GM21529 (cell line): ENCODE results near the gene CMYA5.

ENCODE experiments used
- ATAC-seq: cut with Tn5 transposase; IDR thresholded peaks from one replicate; pipeline ENCODE4 v1.9.1; 2021; ENCODE audit not compliant: unreplicated experiment

The CMYA5 gene

DNA sequence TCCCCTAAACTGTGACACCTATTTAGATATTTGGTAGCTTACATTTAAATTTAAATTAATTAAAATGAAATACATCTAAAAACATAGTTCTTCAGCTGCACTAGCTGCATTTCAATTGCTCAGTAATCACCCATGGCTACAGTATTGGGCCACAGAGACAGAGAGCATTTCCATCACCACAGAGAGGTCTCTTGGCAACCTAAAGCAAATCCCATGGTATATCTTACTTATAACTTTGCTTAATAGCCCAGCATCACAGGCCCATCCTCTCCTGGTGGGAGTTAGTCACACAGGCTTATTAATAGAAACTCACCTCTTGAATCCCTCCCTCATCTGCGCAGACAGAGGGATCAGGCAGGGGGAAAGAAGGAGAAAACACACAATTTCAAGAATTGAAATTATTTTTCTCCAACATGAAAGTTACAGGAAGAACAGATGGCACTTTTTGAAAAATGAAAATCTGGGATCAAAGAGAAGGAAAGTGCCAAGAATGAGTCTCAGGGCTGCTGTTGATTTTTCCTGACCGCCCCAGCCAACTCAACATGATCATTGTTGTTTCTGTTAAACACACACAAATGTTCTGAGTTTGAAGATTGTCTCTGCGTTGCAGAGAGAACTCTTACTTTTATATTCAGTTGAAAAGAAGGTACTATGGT is 144.6 kb downstream of the CMYA5 start:
- ATAC-seq: no peak

DNA sequence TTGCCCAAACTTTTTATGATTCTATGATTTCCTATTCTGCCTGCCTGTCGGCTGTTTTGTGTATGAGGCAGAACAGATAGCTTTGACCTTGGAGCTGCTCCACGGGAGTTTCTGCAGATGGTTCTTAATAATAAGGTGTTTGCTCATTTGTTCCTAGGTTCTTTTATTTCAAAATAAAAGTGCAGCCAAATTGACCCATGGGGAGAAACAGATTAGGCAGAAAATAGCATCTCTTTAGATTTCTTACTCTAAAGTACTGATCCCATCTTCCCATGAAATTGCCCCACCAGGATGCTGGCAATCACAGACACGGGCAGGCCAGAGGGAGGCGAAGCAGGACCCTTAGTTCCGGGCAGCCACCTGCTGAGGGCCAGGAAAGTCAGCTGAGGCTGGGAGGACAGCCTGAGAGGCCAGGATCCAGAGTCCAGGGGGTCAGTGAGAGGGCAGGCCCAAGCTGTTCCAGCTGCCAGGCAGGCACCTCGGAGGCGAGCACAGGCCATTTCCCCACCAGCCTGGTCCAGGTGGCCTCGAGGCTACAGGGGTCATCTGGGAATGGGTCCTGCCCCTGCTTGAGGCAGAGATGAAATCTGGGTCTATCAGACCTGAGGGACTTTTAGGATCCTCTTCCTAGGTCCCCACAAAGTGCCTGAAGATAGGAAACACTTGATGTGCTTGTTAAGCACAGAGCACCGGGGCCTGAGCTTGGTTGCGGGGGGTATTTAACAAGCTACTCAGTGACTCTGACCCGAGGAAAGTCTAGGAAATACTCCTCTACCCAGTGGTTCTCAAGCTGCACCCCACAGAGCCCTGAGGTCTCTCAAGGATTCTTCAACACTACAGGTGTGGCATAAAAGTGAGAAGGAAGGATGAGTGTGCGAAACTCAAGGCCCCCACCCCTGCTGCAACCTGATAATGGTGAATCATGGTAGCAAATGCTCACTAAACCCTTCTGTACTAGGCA is 145.4 kb downstream of the CMYA5 start:
- no peak for ATAC-seq

DNA sequence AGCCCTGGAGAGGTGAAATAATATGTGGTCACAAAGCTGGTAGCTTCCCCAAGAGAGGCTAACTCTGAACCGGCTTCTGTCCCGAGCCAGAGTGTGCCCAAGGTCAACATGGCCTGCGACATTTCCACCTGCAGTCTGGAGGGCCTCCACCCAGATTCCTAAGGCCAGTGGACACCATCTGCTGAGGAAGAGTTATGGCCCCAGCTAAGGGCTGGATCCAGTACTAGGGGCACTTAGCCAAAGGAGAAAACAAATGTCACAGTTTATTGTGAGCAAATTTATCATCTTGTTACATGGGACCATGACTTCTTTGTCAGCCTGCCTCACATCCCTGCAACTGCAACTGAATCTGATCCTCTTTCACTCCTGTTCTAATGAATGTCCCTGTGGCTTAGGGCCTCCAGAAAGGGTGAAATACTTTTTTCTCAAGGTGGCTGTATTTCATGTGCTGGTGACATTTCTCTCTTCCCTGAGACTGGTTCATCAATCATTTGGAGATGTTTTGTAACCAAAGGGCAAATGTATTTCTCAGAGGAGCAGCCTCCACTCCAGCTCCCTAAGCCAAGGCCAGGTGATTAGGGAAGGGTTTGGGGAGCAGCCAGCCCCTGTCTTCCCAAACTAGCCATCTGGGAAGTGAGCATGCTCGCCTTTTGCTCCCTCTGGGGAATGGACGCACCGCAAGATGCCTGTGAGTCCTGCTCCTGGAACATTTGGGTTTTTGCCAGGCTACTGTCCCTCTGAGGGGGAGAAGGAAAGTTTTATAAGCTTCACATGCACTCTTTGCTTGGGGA is 148.3 kb downstream of the CMYA5 start:
- ATAC-seq: no peak

DNA sequence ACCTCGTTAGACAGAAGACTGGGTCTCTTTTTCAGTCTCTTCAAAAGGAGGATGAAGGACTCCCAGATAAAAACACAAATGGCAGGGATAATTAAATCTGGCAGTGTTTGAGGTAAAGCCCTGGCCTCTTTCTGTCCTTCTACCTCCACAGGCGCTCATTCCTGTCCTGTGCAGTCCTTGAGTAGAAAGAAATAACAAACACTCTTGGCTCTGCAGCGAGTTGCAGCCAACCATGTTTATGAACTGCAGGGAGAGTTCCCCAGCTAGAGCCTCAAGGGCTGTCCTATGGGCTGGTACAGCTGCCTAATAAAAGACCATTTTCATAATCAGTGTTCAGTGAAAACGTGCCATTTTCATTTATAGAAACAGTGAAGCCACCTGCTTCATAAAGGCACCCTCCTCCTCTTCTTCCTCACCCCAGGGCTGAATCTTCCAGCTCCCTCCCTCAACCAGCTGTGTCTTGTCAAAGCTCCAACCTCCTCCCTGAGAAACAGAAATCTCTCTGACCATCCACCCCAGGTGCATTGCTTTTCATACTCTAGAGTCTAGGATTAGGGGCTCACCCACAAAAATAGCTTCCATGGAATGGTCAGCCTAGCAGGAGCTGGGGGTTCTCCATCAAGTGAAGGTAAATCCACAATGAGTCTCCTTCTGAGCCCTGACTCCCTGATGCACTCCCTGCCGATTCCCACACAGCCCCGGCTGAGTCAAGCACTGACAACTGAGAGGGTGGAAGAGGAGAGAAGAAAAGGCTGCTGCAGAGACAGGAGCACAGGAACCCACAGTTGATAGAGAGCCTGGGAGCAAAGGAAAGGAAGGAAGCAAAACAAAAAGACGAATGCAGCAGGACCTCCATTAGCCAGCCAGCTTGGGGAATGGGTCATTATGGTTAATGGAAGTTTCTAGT is 150.7 kb downstream of the CMYA5 start:
- ATAC-seq: no peak

DNA sequence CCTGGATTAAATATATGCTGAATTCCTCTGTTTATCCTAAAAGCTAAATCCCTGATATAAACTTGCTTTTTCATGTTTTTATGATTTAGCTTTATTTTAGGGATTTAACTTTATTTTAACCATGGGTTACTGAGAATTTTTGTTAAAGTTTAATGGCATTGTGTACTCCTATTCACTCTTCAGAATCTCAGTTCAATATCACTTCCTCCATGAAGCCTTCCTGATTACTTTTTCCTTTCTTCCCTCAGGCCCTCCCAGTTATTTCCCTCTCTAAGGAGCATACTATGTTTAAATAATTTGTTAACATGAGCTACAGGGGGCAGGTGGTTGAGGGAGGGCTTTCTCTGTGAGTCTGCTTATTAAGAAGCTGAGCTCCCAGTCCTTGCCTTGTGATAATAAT is 151.5 kb downstream of the CMYA5 start:
- ATAC-seq: no peak

DNA sequence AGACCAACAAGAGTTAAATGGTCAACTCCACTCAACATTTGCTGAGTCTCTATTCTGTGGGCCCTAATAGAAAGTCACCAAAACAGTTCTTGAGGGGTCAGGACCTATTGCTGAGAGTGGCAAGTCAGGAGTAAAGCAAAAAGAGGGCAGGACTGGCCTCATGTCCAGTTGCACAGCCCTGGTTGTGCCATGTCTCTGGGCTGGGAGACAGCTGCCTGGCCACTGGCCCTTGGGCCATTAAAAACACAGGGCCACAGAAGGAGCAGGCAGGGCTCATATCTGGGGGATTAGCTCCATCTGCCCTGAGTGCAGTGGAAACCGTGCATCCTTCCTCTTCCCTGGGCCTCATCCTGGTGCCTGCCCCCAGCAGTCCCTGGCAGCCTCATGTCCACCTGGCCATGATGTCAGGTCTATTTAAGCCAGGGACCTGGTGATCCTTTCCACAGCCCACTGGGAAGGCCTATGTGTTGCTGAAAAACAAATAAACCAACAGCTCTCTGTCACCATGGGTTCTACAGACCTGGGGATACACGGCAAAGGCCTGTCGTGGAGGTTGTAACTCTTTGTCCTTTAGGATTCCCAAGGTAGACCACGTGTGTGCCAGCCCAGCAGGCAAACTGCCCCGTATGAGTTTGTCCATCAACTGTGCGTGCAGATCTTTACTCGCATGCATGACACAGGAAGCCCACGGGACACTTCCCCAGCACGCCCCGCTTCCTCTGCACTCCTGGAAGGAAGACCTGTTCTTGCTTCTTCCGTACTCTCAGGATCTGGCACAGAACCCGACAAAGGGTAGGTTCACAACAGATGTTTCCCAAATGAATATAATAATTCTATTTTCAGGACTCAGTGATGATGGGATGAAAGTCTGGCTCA is 152.6 kb downstream of the CMYA5 start:
- no peak for ATAC-seq

DNA sequence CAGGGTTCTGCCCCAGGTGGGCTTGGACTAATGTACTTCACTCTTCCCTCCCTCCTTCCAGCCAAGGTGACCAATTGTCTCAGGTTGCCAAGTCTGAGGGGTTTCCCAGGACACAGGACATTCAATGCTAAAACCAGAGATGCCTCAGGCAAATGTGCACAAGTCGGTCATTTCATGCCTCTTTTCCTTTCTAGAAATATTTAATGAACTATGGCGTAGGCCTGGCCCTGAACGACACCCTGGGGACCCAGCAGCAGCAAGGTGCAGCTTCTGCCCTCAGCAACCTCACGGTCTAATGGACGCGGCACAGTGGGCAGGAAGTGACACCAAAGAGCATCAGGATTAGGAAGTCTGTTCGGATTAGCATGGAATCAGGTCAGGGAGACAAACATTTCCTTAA is 153.4 kb downstream of the CMYA5 start:
- ATAC-seq: no peak

DNA sequence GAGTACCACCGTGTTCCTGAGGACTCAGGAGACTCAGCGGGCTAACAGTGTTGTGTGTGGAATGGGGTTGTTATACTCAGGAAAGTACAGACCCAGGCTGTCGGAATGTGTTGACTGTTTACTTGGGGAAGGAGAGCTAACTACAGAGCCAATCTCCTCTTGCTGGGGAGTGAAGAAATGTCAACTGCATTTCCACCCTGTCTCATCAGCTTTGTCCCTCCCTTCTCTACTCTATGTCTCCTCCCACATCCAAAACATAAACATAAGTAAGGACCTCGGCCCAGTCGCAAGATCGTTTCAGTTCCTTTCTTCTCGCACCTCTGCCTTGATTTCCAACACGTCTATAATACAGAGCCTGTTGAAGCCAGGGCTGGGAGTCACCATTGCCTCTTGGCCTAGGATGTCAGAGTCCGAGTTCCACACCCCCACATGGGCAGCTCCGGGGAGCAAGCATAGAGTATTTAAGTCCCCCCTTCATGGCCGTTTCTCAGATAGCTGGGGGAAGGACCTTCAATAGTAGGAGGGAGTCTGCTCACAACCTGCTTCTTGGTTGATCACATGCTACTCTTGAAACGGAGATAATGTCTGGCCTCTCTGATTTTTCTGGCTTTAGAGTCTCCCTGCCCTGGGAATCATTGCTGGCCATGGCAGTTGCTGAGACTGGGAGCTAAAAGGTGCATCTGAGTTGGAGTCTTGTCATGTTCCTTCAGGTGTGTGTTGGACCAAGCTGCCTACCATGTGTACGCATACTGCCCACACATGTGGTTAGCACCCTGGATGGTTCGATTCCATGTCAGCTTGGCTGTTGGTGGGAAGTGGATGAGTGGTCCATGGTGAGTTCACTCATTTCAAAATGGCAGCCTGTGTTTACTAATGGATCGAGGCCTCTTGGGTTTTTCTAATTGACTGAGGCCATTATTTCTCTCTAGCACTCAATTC is 154.1 kb downstream of the CMYA5 start:
- no peak for ATAC-seq

DNA sequence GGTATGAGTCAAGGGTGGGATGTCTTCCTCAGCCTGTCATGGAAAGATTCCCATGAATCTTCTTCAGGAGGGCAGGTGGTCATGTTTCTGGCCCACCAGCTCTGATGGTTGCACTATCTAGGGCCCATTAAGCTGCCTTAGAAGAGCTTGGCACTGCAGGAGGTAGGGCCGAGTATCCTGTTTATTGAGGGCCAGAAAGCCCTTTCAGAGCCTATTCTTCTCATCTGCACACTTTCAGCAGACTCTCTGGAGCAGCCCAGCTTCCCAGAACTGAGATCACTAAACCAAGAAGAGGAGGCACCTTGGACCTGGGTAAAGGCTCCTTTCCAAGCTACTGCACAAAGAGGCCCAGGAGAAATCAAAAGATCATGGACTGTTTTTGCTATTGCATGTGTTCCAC is 154.9 kb downstream of the CMYA5 start:
- no peak for ATAC-seq

DNA sequence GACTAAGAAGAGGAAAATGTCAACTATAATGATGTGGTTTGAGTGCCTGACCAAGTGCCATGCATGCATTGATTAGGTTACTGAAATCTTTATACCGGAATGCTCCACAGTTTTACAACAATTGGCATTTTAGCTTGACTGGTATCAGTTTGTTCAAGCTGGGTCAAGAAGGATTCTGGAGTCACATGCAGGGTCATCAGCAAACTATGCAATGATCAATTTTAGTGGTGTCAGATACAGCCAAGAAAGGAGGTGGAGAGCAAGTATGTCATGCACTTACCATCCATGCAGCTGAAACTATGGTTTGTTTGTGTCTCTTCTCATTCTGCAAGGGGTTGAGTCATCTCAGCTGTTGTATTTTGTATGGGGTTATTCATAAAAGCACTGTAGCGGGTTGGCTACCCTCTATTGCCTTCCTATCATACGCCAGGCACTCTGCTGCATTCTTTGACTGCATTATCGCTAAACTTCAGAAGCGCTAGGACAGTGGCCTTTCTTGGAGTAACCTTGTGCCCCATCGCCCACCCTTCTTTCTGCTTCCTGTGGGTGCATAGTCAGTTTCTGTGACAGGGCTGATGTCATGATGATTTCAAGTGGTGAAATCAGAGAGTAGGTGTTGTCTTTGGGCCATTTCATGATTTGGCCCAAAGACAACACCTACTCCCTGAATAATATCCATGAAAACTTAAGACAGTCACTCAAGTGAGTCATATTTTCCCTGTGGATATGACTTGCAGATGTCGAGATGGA is 156.0 kb downstream of the CMYA5 start:
- no peak for ATAC-seq

DNA sequence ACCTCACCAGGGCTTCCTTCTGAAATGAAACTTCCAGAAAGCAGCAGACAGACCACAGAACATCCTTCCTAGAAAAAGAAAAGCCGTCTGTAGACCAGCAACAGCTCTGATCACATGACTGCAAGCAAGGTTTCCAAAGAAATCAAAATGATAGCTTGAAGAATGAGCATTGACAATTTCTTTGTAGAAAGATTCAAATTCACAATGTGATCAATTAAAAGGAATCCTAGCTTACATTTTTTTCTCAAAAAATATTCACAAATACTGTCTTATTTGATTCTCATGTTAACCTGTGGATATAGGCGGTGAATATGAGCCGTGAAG is 156.5 kb downstream of the CMYA5 start:
- ATAC-seq: no peak

DNA sequence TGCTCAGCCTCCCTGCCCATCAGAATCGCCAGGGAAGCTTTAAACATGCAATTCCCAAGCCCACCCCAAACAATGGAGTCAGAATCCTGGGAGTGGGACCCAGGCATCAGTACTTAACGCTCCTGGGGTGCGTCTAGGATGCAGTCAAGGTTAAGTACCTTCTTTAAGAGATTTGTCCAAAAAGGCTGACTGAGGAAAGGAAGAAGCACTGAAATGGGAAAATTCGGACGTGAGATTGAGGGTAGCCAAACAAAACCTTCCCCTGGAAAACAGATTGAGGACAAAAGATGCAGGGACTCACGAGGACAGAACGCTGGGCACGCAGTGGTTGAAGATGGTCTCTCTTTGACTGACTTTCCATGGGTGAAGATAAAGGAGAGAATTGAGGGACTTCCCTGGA is 157.9 kb downstream of the CMYA5 start:
- no peak for ATAC-seq

DNA sequence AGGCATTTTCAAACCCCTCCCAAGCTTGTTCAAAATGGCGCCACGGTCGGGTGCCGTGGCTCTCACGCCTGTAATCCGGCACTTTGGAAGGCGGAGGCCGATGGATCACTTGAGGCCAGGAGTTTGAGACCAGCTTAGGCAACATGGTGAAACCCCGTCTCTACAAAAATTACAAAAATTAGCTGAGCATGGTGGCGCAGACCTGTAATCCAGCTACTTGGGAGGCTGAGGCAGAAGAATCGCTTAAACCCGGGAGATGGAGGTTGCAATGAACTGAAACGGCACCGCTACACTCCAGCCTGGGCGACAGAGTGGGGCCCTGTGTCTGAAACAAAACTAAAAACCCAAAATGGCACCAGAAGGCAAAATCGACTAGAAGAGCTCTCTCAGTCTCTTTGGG is 159.4 kb downstream of the CMYA5 start:
- ATAC-seq: no peak
